Stimulated activated effector memory CD8-positive, alpha-beta T cell treated with anti-CD3 and anti-CD28 coated beads, Interleukin-12 subunit alpha, Interleukin-12 subunit beta, amount 100 ng/mL, for 72 hours (primary cell): ENCODE data around the gene TULP3.

Experiments used
- ATAC-seq: fragments of 150-1000 bp; cut with Tn5 transposase; 2 replicates; pipeline ENCODE4 v1.10.0; 2021
- DNase-seq, 2 donors: peaks; one replicate each; pipeline ENCODE4 v3.0.0; 2021 to 2022; ENCODE audit warnings: low spot score in 2 of 2
- H3K27ac Mint-ChIP-seq: one replicate; pipeline ENCODE4 v1.8.0; 2022; ENCODE audit warnings: mild to moderate bottlenecking, mixed read lengths
- H3K36me3 Mint-ChIP-seq: one replicate; pipeline ENCODE4 v1.8.0; 2022; ENCODE audit warnings: mild to moderate bottlenecking, mixed read lengths
- H3K4me1 Mint-ChIP-seq: one replicate; pipeline ENCODE4 v1.8.0; 2022; ENCODE audit warnings: mixed read lengths
- H3K4me3 Mint-ChIP-seq: one replicate; pipeline ENCODE4 v1.8.0; 2022; ENCODE audit warnings: mild to moderate bottlenecking, mixed read lengths
- H3K9me3 Mint-ChIP-seq: one replicate; pipeline ENCODE4 v1.8.0; 2022; ENCODE audit warnings: mixed read lengths

The TULP3 gene

DNA sequence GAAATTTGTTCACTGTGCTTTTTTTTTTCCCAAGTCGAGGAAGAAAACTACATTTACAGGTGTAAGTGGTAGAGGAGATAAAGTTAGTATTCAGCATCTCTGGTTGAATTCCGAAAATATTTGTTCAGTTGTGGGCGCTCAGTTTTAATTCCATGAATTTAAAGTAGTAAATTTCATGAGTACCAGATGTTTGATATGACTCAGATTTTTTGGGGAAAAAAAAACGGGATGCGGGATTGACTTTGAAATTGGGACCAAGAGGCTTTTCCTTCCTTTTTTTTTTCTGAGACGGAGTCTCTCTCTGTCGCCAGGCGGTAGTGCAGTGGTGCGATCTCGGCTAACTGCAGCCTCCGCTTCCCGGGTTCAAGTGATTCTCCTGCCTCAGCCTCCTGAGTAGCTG is 1.6 kb downstream of the TULP3 start:
- no peak for DNase-seq
- Mint-ChIP-seq H3K9me3 (no peaks in the 10 kb centered on the region), H3K27ac (no peak overlapping the region), H3K4me3 (peak overlapping the region; percentile 94), H3K36me3 (peaks cover 33% of the 10 kb centered on the region), H3K4me1 (peaks cover 28% of the 10 kb centered on the region)
- ATAC-seq: no peak

DNA sequence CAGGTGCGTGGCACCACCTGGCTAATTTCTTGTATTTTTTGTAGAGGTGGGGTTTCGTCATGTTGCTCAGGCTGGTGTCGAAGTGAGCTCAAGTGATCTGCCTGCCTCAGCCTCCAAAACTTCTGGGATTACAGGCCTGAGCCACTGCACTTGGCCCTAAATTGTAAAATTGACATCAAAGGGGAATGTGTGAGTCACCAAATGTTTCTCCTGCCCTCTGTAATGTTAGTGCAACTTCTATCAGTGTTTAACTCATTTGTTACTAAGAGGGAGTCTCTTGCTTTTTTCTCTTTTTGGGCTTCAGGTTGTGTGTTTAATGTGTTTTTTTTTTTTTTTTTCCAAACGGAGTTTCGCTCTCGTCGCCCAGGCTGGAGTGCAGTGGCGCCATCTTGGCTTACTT is 2.3 kb downstream of the TULP3 start:
- Mint-ChIP-seq H3K4me1 (peaks cover 28% of the 10 kb centered on the region), H3K9me3 (no peaks in the 10 kb centered on the region), H3K27ac (no peak overlapping the region), H3K36me3 (peaks cover 25% of the 10 kb centered on the region), H3K4me3 (peak overlapping the region; percentile 21)
- ATAC-seq (no peak), DNase-seq (no peak)

DNA sequence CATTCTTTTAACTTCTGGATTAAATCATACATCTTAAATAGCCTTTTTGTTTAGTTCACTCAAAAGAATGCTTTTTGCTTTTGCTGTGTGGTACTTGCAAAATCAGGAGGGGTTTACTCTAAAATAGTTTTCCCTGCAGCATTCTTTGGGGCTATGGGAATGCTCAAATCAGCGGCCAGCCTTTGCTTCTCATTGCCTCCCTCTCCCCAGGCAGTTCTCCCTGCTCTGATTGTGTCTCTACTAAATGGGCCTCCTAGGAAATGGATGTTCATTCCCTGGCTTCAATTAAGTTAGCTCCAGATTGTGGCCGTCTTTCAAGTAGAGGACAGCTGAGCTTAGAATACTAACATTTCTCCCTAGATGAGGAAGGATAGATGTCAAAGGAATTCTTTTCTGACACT is 4.4 kb downstream of the TULP3 start:
- H3K4me1 Mint-ChIP-seq: peaks cover 14% of the 10 kb centered on the region
- H3K36me3 Mint-ChIP-seq: peaks cover 10% of the 10 kb centered on the region
- no peak overlapping the region for H3K27ac Mint-ChIP-seq
- DNase-seq: no peak
- no peaks in the 10 kb centered on the region for H3K9me3 Mint-ChIP-seq
- no peak for ATAC-seq
- H3K4me3 Mint-ChIP-seq: no peak overlapping the region

DNA sequence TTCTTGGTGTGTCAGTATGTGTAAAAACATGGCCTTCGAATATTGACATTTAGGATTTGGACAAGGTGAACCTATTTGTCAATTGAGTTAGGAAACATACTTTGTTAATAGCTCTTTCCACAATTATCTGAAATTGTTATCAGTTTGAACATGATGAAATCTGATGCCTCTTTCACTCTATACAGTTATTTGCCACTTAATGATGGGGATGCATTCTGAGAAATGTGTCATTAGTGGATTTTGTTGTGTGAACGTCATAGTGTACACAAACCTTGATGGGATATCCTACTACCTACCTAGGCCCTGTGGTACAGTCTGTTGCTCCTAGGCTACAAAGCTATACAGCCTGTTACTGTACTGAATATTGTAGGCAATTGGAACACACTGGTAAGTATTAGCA is 4.8 kb downstream of the TULP3 start:
- H3K4me1 Mint-ChIP-seq: peaks cover 10% of the 10 kb centered on the region

DNA sequence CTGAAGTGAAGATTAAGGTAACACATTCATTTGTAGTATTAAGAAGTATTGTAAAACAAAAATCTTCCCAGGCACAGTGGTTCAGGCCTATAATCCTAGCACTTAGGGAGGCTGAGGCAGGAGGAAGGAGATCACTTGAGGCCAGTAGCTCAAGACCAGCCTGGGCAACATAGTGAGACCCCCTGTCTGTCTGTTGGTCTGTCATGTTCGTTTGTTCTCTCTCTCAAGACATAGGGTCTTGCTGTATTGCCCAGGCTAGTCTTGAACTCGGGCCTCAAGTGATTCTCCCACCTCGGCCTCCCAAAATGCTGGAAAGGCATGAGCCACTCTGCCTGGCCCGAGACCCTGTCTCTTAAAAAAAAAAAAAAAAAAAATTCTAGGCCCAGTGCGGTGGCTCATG is 6.7 kb downstream of the TULP3 start:
- Mint-ChIP-seq H3K36me3 (no peaks in the 10 kb centered on the region), H3K27ac (no peak overlapping the region), H3K4me3 (no peak overlapping the region), H3K4me1 (peaks cover 5% of the 10 kb centered on the region), H3K9me3 (no peaks in the 10 kb centered on the region)
- DNase-seq (no peak), ATAC-seq (no peak)

More for the DNA sequence above, 4.8 kb downstream of the TULP3 start:
- H3K36me3 Mint-ChIP-seq: peaks cover 5% of the 10 kb centered on the region
- DNase-seq (no peak), ATAC-seq (no peak)
- no peaks in the 10 kb centered on the region for H3K9me3 Mint-ChIP-seq
- no peak overlapping the region for H3K4me3 Mint-ChIP-seq
- no peak overlapping the region for H3K27ac Mint-ChIP-seq

DNA sequence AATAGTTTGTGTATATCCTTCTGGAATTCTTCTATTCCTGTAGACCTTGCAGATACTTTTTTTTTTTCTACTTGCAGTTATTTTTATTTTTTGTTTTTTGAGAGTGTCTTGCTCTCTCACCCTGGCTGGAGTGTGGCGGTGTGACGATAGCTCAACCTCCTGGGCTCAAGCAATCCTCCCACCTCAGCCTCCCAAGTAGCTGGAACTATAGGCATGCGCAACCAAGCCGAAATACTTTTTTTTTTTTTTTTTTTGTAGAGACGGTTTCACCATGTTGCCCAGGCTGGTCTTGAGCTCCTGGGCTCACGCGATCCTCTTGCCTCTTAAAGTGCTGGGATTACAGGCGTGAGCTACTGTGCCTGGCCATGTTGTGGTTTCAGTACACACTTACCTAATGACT is 10.0 kb downstream of the TULP3 start:
- ATAC-seq (no peak), DNase-seq (no peak)
- Mint-ChIP-seq H3K36me3 (no peaks in the 10 kb centered on the region), H3K4me1 (no peaks in the 10 kb centered on the region), H3K27ac (no peak overlapping the region), H3K9me3 (no peaks in the 10 kb centered on the region), H3K4me3 (no peak overlapping the region)

DNA sequence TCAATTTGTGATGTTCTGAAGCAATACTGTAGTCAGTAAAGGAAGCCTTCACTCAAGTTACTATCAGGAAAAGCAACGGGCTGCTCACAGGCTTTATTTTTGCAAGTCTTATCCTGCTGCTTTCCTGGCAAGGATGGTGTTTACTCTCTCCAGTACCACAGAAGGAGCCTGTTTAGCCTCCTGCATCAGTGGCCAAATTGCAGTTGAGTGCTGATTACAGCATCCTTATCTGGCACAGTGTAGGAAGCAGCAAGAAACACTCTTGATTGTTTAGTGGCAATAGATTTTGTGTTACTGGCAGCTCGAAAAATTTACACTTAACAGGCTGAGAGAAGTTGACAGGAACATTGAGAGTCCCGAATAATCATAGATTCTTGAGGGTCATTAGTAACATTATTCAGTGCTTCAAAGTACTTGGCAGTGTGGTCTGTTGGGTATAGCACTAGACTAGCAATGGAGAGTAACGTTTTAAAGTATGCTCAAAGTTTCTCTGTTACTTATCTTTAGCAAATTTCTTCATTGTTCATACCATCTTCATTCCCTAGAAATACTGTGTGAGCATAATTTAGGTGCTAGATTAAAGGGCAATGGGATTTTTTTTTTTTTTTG is 11.7 kb downstream of the TULP3 start:
- Mint-ChIP-seq H3K27ac (no peak overlapping the region), H3K9me3 (no peaks in the 10 kb centered on the region), H3K36me3 (no peaks in the 10 kb centered on the region), H3K4me1 (no peaks in the 10 kb centered on the region), H3K4me3 (no peak overlapping the region)
- DNase-seq: no peak
- ATAC-seq: no peak

DNA sequence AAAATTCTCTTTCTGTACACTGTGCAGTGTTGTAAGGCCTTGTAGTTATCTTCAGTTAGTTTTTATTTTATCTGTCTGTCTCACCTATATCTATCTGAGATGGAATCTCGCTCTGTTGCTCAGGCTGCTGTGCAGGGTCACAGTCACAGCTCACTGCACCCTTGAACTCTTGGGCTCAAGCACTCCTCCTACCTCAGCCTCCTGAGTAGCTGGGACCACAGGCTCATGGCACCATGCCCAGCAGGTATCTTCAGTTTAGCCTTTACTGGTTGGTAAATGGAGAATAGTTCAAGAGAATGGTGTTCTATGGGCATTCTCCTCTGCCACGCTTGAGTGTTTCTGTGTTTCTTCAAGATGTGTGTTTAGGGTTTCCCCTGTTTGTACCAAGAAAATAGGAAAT is 13.6 kb downstream of the TULP3 start:
- Mint-ChIP-seq H3K36me3 (peaks cover 3% of the 10 kb centered on the region), H3K4me3 (no peak overlapping the region), H3K4me1 (no peaks in the 10 kb centered on the region), H3K27ac (no peak overlapping the region), H3K9me3 (no peaks in the 10 kb centered on the region)
- no peak for ATAC-seq
- DNase-seq: no peak

DNA sequence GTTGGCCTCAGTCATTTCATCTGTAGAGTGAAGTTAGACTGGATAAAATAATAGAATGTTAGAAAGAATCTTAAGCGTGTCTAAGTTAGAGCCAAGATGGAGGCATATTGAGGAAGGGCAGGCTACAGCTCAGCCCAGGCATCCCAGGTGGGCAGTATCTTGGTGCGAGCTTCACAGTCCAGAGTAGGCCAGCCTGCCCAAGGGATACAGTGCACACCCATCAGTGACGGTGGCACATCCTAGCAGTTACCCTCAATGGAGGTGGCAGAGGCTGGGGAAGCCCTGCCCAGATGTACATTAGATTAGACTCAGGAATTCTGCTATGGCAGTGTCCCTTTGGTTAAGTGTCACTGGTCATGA is 21.5 kb downstream of the TULP3 start:
- Mint-ChIP-seq H3K9me3 (no peaks in the 10 kb centered on the region), H3K27ac (no peak overlapping the region), H3K4me1 (no peaks in the 10 kb centered on the region), H3K4me3 (no peak overlapping the region), H3K36me3 (peaks cover 14% of the 10 kb centered on the region)
- DNase-seq (no peak), ATAC-seq (no peak)

DNA sequence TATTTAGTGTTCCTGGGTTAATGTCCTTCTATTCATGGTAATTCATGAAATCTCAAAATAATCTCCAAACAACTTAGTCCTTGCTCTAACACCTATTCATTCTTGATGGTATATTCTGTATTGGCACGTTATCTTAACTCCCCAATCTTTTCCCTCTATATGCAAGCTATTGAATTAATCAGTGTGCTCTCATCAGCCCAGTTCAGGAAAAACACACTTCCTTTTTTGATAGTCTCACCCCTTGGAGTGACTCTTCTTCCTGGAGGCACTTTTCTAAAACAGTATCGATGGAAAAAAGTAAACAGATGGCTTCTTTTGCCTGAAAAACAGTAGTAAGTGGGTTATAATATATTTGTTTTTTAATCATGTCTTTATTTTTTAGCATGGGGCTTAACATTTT is 28.6 kb downstream of the TULP3 start:
- no peak for ATAC-seq

DNA sequence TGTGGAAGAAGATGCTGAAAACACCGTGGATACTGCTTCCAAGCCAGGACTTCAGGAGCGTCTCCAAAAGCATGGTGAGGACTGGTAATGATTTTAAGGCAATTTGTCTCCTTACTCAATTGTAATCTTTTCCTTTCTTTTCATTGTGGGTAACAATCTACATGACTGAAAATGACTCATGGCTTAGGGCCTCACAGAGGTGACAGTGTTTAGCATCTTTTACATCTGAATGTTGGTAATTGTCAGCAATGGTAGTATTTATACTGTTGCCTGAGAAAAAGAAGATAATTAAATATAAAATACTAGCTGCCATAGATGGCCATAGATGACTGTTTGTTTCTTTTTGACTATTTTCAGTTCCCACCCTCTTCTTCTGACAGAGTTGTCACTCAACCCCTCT is 31.6 kb downstream of the TULP3 start:
- H3K9me3 Mint-ChIP-seq: no peaks in the 10 kb centered on the region

More for the DNA sequence above, 28.6 kb downstream of the TULP3 start:
- DNase-seq: no peak
- Mint-ChIP-seq H3K9me3 (no peaks in the 10 kb centered on the region), H3K36me3 (peaks cover 42% of the 10 kb centered on the region), H3K4me1 (no peaks in the 10 kb centered on the region), H3K27ac (no peak overlapping the region), H3K4me3 (no peak overlapping the region)

DNA sequence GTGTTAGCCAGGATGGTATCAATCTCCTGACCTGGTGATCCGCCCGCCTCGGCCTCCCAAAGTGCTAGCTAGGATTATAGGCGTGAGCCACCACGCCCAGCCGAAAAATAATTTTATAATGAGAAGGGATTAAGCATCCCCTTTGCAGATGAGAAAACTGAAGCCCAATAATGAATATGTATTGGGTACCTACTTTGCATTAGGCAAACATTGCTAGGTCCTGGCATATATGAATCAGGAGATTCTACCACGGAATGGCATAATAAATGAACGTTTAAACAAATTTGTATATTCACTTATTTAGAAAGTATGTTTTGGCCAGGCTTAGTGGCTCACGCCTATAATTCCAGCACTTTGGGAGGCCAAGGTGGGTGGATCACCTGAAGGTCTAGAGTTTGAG is 32.4 kb downstream of the TULP3 start:
- no peak overlapping the region for H3K4me3 Mint-ChIP-seq
- H3K4me1 Mint-ChIP-seq: peaks cover 6% of the 10 kb centered on the region
- no peak overlapping the region for H3K27ac Mint-ChIP-seq
- ATAC-seq: no peak
- H3K9me3 Mint-ChIP-seq: no peaks in the 10 kb centered on the region
- DNase-seq: no peak
- H3K36me3 Mint-ChIP-seq: peaks cover 59% of the 10 kb centered on the region

More for the DNA sequence above, 31.6 kb downstream of the TULP3 start:
- Mint-ChIP-seq H3K4me3 (no peak overlapping the region), H3K36me3 (peaks cover 53% of the 10 kb centered on the region), H3K4me1 (peaks cover 6% of the 10 kb centered on the region), H3K27ac (no peak overlapping the region)
- DNase-seq (no peak), ATAC-seq (peak; percentile 48)

DNA sequence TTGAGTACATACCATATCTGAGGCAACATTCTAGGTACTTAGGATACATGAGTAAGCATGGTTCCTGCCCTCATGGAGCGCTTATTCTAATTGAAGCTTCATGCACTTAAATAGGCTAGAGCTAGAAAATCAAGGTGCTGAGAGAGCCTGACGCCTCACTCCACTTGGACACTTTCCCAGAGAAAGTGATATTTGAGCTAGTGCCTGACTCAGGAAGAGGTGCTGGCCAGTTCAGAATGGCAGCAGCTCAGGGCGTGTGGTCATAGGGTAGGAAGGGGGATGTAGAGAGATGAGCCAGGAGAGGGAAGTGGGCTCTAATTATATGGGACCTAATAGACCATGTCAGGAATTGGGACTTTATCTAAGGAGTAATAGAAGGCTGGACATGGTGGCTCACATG is 33.3 kb downstream of the TULP3 start:
- Mint-ChIP-seq H3K27ac (peak overlapping the region; percentile 63), H3K9me3 (no peaks in the 10 kb centered on the region), H3K4me1 (peaks cover 6% of the 10 kb centered on the region), H3K36me3 (peaks cover 60% of the 10 kb centered on the region), H3K4me3 (no peak overlapping the region)
- DNase-seq (no peak), ATAC-seq (no peak)

DNA sequence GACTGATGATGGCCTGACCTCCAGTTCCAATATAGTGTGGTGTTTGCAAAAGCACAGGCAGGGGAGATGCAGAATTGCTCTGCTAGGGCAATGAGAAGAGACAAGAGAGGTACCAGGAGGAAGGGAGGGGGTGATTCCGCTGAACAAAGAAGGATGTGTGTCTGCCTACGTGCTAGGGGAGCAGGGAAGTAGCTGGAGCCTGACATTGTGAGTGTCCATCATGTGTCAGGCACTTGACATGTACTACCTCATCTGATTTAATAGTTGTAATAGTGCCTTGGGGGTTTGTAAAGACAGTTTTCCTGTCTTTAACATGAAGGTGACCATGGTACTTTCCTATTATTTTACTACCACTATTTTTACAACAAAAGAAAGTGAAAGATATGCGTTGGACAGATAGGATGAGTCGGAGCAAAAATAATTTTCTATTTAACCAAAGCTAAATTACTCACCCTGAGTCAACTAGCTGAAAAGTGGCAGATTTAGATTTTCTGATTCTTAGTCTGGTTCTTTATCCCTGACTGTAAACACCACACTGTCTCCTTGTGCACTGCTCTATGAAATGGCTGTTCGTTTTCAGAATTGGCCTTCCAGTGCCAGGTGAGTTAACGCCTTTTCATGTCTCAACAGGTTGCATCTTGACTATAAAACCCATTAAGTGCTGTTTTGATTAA is 34.8 kb downstream of the TULP3 start:
- Mint-ChIP-seq H3K9me3 (no peaks in the 10 kb centered on the region), H3K27ac (no peak overlapping the region), H3K4me3 (no peak overlapping the region), H3K4me1 (peaks cover 6% of the 10 kb centered on the region), H3K36me3 (peaks cover 69% of the 10 kb centered on the region)
- no peak for DNase-seq
- ATAC-seq: peak; percentile 79

DNA sequence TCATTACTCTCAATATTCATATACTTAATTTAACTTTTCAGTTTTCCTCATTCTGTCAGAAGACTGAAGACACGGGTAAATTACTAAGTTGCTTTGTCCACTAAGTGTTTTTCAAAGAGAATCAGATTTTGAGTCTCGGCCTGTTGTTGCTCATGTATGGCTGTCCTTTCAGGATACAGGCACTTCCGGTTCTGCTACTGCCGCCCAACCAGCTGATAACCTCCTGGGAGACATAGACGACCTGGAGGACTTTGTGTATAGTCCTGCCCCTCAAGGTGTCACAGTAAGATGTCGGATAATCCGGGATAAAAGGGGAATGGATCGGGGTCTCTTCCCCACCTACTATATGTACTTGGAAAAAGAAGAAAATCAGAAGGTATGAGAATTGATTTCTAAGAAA is 40.2 kb downstream of the TULP3 start:
- Mint-ChIP-seq H3K9me3 (no peaks in the 10 kb centered on the region), H3K4me3 (no peak overlapping the region), H3K4me1 (no peaks in the 10 kb centered on the region), H3K36me3 (peaks cover 75% of the 10 kb centered on the region), H3K27ac (no peak overlapping the region)
- no peak for DNase-seq
- ATAC-seq: no peak

DNA sequence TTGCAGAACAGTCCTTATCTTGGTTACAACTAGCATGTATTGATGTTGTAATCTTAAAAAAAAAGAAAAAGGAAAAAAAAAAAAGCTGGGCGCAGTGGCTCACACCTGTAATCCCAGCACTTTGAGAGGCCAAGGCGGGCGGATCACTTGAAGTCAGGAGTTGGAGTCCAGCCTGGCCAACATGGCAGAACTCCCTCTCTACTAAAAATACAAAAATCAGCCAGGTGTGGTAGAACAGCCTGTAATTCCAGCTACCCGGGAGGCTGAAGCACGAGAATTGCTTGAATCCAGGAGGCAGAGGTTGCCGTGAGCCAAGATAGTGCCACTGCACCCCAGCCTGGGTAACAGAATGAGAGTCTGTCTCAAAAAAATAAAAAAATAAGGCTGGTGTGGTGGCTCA is 42.9 kb downstream of the TULP3 start:
- Mint-ChIP-seq H3K9me3 (no peaks in the 10 kb centered on the region), H3K27ac (no peak overlapping the region), H3K4me3 (no peak overlapping the region), H3K4me1 (no peaks in the 10 kb centered on the region), H3K36me3 (peaks cover 67% of the 10 kb centered on the region)
- no peak for DNase-seq
- ATAC-seq: no peak
